ENCODE results near the gene MAP3K20.
"Not testable (repeated sequence)": the region's sequence is repeated elsewhere in the genome, so short reads cannot be mapped to it uniquely, and the experiment has no call there.

MAP3K20 gene

GRCh38 chr2:173157676-173158293 lies 82.1 kb downstream of the MAP3K20 start:
- Histone ChIP-seq H3K9me3 (ENCODE audit: severe bottlenecking) (no peaks in the 10 kb centered on the region), H3K4me3 (ENCODE audit: low read depth, low read length) (no peak overlapping the region), H3K27me3 (ENCODE audit: insufficient read depth, low read depth, severe bottlenecking) (no peaks in the 10 kb centered on the region), H3K36me3 (no peaks in the 10 kb centered on the region; the same call in 1 of the 2 replicates), H3K27ac (no peak overlapping the region)
- TF ChIP-seq, protein P1, sequence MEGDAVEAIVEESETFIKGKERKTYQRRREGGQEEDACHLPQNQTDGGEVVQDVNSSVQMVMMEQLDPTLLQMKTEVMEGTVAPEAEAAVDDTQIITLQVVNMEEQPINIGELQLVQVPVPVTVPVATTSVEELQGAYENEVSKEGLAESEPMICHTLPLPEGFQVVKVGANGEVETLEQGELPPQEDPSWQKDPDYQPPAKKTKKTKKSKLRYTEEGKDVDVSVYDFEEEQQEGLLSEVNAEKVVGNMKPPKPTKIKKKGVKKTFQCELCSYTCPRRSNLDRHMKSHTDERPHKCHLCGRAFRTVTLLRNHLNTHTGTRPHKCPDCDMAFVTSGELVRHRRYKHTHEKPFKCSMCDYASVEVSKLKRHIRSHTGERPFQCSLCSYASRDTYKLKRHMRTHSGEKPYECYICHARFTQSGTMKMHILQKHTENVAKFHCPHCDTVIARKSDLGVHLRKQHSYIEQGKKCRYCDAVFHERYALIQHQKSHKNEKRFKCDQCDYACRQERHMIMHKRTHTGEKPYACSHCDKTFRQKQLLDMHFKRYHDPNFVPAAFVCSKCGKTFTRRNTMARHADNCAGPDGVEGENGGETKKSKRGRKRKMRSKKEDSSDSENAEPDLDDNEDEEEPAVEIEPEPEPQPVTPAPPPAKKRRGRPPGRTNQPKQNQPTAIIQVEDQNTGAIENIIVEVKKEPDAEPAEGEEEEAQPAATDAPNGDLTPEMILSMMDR (IDR thresholded peaks at IDR 0.05; ENCODE audit: low read depth, low read length), result no peak
- DNase-seq, result no peak

DNA sequence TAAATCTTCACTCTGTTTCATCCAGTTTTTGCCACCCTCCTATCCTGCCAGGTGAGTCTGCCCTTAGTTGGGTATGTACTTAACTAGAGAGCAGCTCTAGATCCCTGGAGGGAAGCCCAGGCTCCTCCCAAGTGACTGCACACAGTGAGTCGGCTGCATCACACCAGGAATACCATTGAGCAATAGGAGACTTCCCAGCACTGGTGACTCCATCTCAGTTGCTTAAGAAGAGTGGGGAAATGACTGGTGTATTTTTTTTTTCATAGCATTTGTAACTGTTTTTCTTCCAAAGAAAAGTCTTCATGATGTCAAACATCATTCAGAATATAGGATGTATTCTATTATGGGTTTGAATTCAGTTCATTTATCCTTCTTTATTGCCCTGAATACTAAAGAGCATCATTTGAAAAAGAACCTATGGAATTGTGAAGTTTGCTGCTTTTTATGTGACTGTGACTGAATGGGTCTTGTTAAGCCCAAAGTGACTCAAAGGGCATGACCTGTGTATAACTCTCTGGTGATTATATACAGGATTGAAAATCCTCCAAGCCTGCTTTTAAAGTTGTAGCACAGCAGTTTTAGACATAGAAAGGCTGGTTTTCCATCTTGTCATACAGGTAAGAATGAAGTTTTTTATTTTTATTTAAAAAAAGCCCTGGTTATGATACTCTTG lies 84.3 kb downstream of the MAP3K20 start:
- TF ChIP-seq, protein P1 (IDR thresholded peaks at IDR 0.05; ENCODE audit: low read depth, low read length), result no peak
- H3K9me3 ChIP-seq (ENCODE audit: severe bottlenecking), result peaks cover 6% of the 10 kb centered on the region
- no peak for DNase-seq
- H3K4me3 ChIP-seq (ENCODE audit: low read depth, low read length), result no peak overlapping the region
- no peaks in the 10 kb centered on the region for H3K27me3 ChIP-seq (ENCODE audit: insufficient read depth, low read depth, severe bottlenecking)
- H3K36me3 ChIP-seq, result peaks cover 6% of the 10 kb centered on the region; the same call in 1 of the 2 replicates
- no peak overlapping the region for H3K27ac ChIP-seq

GRCh38 chr2:173160618-173161017 lies 85.0 kb downstream of the MAP3K20 start:
- H3K27ac ChIP-seq, result no peak overlapping the region

DNA sequence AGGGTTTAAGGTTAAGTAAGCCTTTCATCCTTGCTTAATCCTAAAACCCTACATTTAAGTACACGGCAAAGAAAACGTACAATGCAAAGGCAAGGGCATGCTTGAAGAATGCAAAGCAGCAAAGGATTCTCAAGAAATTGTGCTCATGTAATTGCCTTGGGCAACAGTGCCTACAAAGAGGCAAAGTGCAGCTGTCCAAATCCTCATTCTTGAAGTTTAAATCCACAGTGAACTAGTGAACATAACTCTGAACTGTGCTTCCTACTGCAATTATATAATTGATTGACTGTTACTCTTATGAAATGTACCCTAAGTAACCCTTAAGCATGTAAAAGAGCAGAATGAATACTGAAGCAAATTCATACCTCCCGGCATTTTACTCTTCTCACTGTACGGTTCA lies 85.4 kb downstream of the MAP3K20 start:
- no peak overlapping the region for H3K4me3 ChIP-seq (ENCODE audit: low read depth, low read length)
- H3K36me3 ChIP-seq, result peaks cover 6% of the 10 kb centered on the region; the same call in 1 of the 2 replicates
- no peaks in the 10 kb centered on the region for H3K27me3 ChIP-seq (ENCODE audit: insufficient read depth, low read depth, severe bottlenecking)
- no peak overlapping the region for H3K27ac ChIP-seq
- DNase-seq, result no peak
- TF ChIP-seq, protein P1 (IDR thresholded peaks at IDR 0.05; ENCODE audit: low read depth, low read length), result no peak
- peaks cover 6% of the 10 kb centered on the region for H3K9me3 ChIP-seq (ENCODE audit: severe bottlenecking)

More at GRCh38 chr2:173160618-173161017, 85.0 kb downstream of the MAP3K20 start:
- TF ChIP-seq, protein P1 (IDR thresholded peaks at IDR 0.05; ENCODE audit: low read depth, low read length), result no peak
- no peak overlapping the region for H3K4me3 ChIP-seq (ENCODE audit: low read depth, low read length)
- H3K27me3 ChIP-seq (ENCODE audit: insufficient read depth, low read depth, severe bottlenecking), result no peaks in the 10 kb centered on the region
- peaks cover 6% of the 10 kb centered on the region for H3K9me3 ChIP-seq (ENCODE audit: severe bottlenecking)
- DNase-seq, result no peak
- peaks cover 6% of the 10 kb centered on the region; the same call in 1 of the 2 replicates for H3K36me3 ChIP-seq

GRCh38 chr2:173161507-173161906 lies 85.9 kb downstream of the MAP3K20 start:
- Histone ChIP-seq H3K9me3 (ENCODE audit: severe bottlenecking) (peaks cover 6% of the 10 kb centered on the region), H3K27ac (no peak overlapping the region), H3K27me3 (ENCODE audit: insufficient read depth, low read depth, severe bottlenecking) (no peaks in the 10 kb centered on the region), H3K36me3 (0 out of 2 replicates have a peak, but pooled peaks cover 6% of the 10 kb centered on the region), H3K4me3 (ENCODE audit: low read depth, low read length) (no peak overlapping the region)
- TF ChIP-seq, protein P1 (IDR thresholded peaks at IDR 0.05; ENCODE audit: low read depth, low read length), result no peak
- DNase-seq, result no peak

- H3K9me3 ChIP-seq (ENCODE audit: severe bottlenecking); H3K27me3 ChIP-seq (ENCODE audit: insufficient read depth, low read depth, severe bottlenecking); DNase-seq; H3K36me3 ChIP-seq; H3K4me3 ChIP-seq (ENCODE audit: low read depth, low read length); H3K27ac ChIP-seq: not testable (repeated sequence)
Measured at GRCh38 chr2:173163357-173163756, 87.7 kb downstream of the MAP3K20 start.

All from WERI-Rb-1 (cell line).